Nephron progenitor cell (in vitro differentiated cells): ENCODE results near the gene RASGRF1.

ENCODE experiments used
- DNase-seq: peaks from one replicate; pipeline ENCODE4 v3.0.0; 2021
- H3K27ac Mint-ChIP-seq: 2 replicates; pipeline ENCODE4 v1.8.0; 2021; ENCODE audit warnings: mild to moderate bottlenecking, moderate library complexity, mixed read lengths
- H3K27me3 Mint-ChIP-seq: 2 replicates; pipeline ENCODE4 v1.8.0; 2021; ENCODE audit warnings: mild to moderate bottlenecking, low read depth, mixed read lengths; ENCODE audit not compliant: poor library complexity
- H3K36me3 Mint-ChIP-seq: 2 replicates; pipeline ENCODE4 v1.8.0; 2021; ENCODE audit warnings: low read depth, mixed read lengths
- H3K4me1 Mint-ChIP-seq: 2 replicates; pipeline ENCODE4 v1.8.0; 2021; ENCODE audit warnings: mixed read lengths
- H3K4me3 Mint-ChIP-seq: 2 replicates; pipeline ENCODE4 v1.8.0; 2021; ENCODE audit warnings: mild to moderate bottlenecking, moderate library complexity, mixed read lengths
- H3K9me3 Mint-ChIP-seq: 2 replicates; pipeline ENCODE4 v1.8.0; 2021; ENCODE audit warnings: mild to moderate bottlenecking, moderate library complexity, mixed read lengths
- CTCF ChIP-seq: fragments of 200-600 bp; sonication (generic); IDR thresholded peaks from 2 replicates; pipeline ENCODE4 v1.5.0; 2021; ENCODE audit warnings: antibody characterized with exemption

RASGRF1 gene

DNA sequence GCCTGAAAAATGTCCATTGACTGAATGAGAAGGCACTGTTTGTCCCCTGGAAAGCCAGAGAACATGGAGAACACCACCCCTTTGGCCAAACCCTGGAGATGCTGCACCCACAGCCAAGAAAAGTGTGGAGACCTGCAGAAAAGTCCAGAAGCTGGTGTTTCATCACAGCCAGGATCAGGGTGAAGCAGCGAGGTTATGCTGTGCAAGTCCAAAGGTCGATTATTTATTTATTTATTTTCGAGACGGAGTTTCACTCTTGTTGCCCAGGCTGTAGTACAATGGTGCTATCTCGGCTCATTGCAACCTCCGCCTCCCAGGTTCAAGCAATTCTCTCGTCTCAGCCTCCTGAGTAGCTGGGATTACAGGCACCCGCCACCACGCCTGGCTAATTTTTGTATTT, 140.2 kb downstream of the RASGRF1 start:
- H3K4me1 Mint-ChIP-seq = peaks cover 4% of the 10 kb centered on the region
- no peak overlapping the region for H3K27ac Mint-ChIP-seq
- TF ChIP-seq CTCF = no peak
- H3K9me3 Mint-ChIP-seq = no peaks in the 10 kb centered on the region
- peaks cover 58% of the 10 kb centered on the region for H3K27me3 Mint-ChIP-seq
- DNase-seq = no peak
- no peak overlapping the region for H3K4me3 Mint-ChIP-seq
- no peaks in the 10 kb centered on the region for H3K36me3 Mint-ChIP-seq

GRCh38 chr15:78949461-78949860, 141.1 kb downstream of the RASGRF1 start:
- H3K27ac Mint-ChIP-seq = no peak overlapping the region
- H3K9me3 Mint-ChIP-seq = no peaks in the 10 kb centered on the region
- no peak overlapping the region for H3K4me3 Mint-ChIP-seq
- no peak for TF ChIP-seq CTCF
- peaks cover 60% of the 10 kb centered on the region for H3K27me3 Mint-ChIP-seq
- peaks cover 4% of the 10 kb centered on the region for H3K4me1 Mint-ChIP-seq
- H3K36me3 Mint-ChIP-seq = no peaks in the 10 kb centered on the region
- DNase-seq = no peak

DNA sequence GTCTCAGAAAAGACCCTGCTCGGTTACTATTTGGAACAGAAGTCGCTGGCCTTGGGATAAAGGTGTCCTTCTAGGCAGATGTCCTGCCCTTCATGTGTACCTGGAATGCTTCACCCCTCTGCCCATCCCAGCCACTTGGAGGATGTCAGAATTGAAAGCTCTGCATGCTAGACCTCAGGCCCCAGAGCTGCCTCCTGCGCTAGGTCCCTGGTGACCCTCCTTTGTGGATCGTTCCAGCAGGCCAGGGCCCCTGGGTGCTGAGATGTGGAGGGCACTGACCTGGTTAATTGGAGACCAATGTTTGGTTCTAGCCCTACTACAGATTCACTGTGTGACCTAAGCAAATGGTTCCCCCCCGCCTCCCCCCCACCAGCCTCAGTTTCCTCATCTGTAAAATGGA, 143.1 kb downstream of the RASGRF1 start:
- H3K4me1 Mint-ChIP-seq = peaks cover 10% of the 10 kb centered on the region
- H3K4me3 Mint-ChIP-seq = no peak overlapping the region
- DNase-seq = no peak
- no peaks in the 10 kb centered on the region for H3K36me3 Mint-ChIP-seq
- peaks cover 66% of the 10 kb centered on the region for H3K27me3 Mint-ChIP-seq
- TF ChIP-seq CTCF = no peak
- H3K9me3 Mint-ChIP-seq = no peaks in the 10 kb centered on the region
- no peak overlapping the region for H3K27ac Mint-ChIP-seq

GRCh38 chr15:78946493-78946892, 144.1 kb downstream of the RASGRF1 start:
- Mint-ChIP-seq H3K27ac (no peak overlapping the region), H3K27me3 (peaks cover 67% of the 10 kb centered on the region), H3K4me1 (peaks cover 10% of the 10 kb centered on the region), H3K9me3 (no peaks in the 10 kb centered on the region), H3K4me3 (no peak overlapping the region), H3K36me3 (no peaks in the 10 kb centered on the region)
- no peak for TF ChIP-seq CTCF
- no peak for DNase-seq

GRCh38 chr15:78944669-78945407, 145.7 kb downstream of the RASGRF1 start, which contains the start of gene CTSH:
Gene CTSH, minus strand, starts transcription at chr15:78945046. Its CDS starts 65 bp downstream, at chr15:78944981.
- Mint-ChIP-seq H3K36me3 (no peaks in the 10 kb centered on the region), H3K27ac (no peak within 1 kb of the TSS), H3K4me3 (peak within 1 kb of the TSS; percentile 85), H3K4me1 (peaks cover 6% of the 10 kb centered on the region), H3K9me3 (no peaks in the 10 kb centered on the region), H3K27me3 (peaks cover 62% of the 10 kb centered on the region)
- peak; percentile 94 for DNase-seq
- TF ChIP-seq CTCF = no peak

DNA sequence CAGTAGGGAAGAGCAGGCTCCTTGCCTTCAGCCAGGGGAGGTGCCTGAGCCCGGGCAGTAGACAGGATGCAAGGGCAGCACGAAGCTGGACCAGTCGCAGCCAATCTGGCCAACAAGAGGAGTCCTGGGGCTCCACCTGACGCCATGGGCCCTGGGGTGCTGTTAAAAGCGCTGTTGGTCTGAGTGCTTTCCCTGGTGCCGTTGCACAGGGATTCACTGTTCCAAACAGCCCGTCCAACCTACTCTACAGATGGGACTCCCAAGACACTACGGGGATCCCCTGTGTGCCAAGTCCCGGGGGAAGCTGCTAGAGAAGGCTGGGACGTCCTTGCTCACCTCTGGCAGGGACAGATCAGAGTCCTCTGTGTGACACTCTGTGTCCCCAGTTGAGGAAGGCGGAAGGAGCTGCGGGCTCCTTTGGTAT, 146.4 kb downstream of the RASGRF1 start:
- no peak for TF ChIP-seq CTCF
- H3K27me3 Mint-ChIP-seq = peaks cover 62% of the 10 kb centered on the region
- DNase-seq = no peak
- no peaks in the 10 kb centered on the region for H3K36me3 Mint-ChIP-seq
- H3K9me3 Mint-ChIP-seq = no peaks in the 10 kb centered on the region
- H3K27ac Mint-ChIP-seq = no peak overlapping the region
- H3K4me3 Mint-ChIP-seq = peak overlapping the region; percentile 85
- H3K4me1 Mint-ChIP-seq = peaks cover 6% of the 10 kb centered on the region
